AG10803 (cell line): ENCODE data around the gene GRIK3.
"Not testable (repeated sequence)": the region's sequence is repeated elsewhere in the genome, so short reads cannot be mapped to it uniquely, and the experiment has no call there.

Source experiments
- DNase-seq: peaks from one replicate; pipeline ENCODE4 v3.0.0; 2010; ENCODE audit warnings: low read depth
- H3K4me3 ChIP-seq: 2 replicates; pipeline ENCODE4 v1.5.1; 2011; ENCODE audit warnings: mild to moderate bottlenecking, low read length, control low read depth
- CTCF ChIP-seq: conservative IDR thresholded peaks from 2 replicates; pipeline ENCODE4 v1.5.1; 2011; ENCODE audit warnings: mild to moderate bottlenecking, low read length, control low read depth, inconsistent platforms

GRIK3 gene

GRCh38 chr1:36920801-36921405 lies 113.4 kb downstream of the GRIK3 start:
- no peak for DNase-seq
- TF ChIP-seq CTCF = no peak
- no peak overlapping the region for H3K4me3 ChIP-seq

GRCh38 chr1:36920371-36920770 lies 113.9 kb downstream of the GRIK3 start:
- H3K4me3 ChIP-seq = no peak overlapping the region
- DNase-seq = no peak
- TF ChIP-seq CTCF = no peak

- TF ChIP-seq CTCF = no peak
- DNase-seq = no peak
- H3K4me3 ChIP-seq = no peak overlapping the region
Measured at GRCh38 chr1:36919491-36920145, 114.7 kb downstream of the GRIK3 start.

GRCh38 chr1:36918604-36919003 lies 115.7 kb downstream of the GRIK3 start:
- DNase-seq = no peak
- H3K4me3 ChIP-seq = no peak overlapping the region
- no peak for TF ChIP-seq CTCF

GRCh38 chr1:36916542-36916941 lies 117.8 kb downstream of the GRIK3 start:
- DNase-seq, H3K4me3 ChIP-seq: not testable (repeated sequence)

- TF ChIP-seq CTCF = no peak
- DNase-seq = no peak
- no peak overlapping the region for H3K4me3 ChIP-seq
Measured at GRCh38 chr1:36913484-36914060, 120.7 kb downstream of the GRIK3 start.

- no peak for TF ChIP-seq CTCF
- DNase-seq = no peak
- H3K4me3 ChIP-seq = no peak overlapping the region
Measured at GRCh38 chr1:36913016-36913415, 121.3 kb downstream of the GRIK3 start.
